IMR-90 (cell line): Measurements from ENCODE around the gene HRH1. TPM values are rescaled to one million over a fixed set of nuclear protein-coding genes. Genes with fewer than 3 reads are reported as not detected.

Experiments used
- ATAC-seq: fragments of 200-7000 bp; cut with Tn5 transposase; 2 replicates; pipeline ENCODE4 v1.9.1; 2020; ENCODE audit warnings: low read depth, mild to moderate bottlenecking, moderate library complexity
- BruUV-seq: library from RNA; stranded (reverse); fragments of 400-500 nt; replicated peaks from 2 replicates; lab custom pipeline; 2021; lab: Mats Ljungman, UMichigan
- CTCF ChIA-PET: fragments of 300-600 bp; formaldehyde crosslinking; extraction: SDS; loops from one replicate; lab custom pipeline; 2021; ENCODE audit warnings: antibody characterized with exemption; lab: Yijun Ruan, JAX
- POLR2A ChIA-PET: fragments of 300-600 bp; sonication (Branson Sonifier 250); formaldehyde crosslinking; loops from one replicate; lab custom pipeline; 2022; ENCODE audit warnings: antibody characterized with exemption; ENCODE audit not compliant: unreplicated experiment; lab: Charles Lee
- DNase-seq: peaks from one replicate; pipeline ENCODE4 v3.0.0; 2013
- H2AFZ ChIP-seq: replicated peaks from 2 replicates; pipeline ENCODE3; 2013; ENCODE audit warnings: low read length, mild to moderate bottlenecking; ENCODE audit not compliant: poor library complexity
- H2AK5ac ChIP-seq: 2 replicates; pipeline ENCODE4 v1.6.1; 2013; ENCODE audit warnings: low read depth, low read length, inconsistent platforms
- H2AK9ac ChIP-seq: replicated peaks from 2 replicates; pipeline ENCODE3; 2013; ENCODE audit warnings: mild to moderate bottlenecking, low read depth, low read length, moderate library complexity; ENCODE audit not compliant: poor library complexity
- H2BK120ac ChIP-seq: 2 replicates; pipeline ENCODE4 v1.6.1; 2013; ENCODE audit warnings: low read depth, low read length, inconsistent platforms
- H2BK15ac ChIP-seq: 3 replicates; pipeline ENCODE4 v1.6.1; 2013; ENCODE audit warnings: low read depth, low read length, inconsistent platforms
- H2BK20ac ChIP-seq: 2 replicates; pipeline ENCODE4 v1.6.1; 2013; ENCODE audit warnings: low read depth, mild to moderate bottlenecking, inconsistent platforms, low read length, moderate library complexity
- H2BK5ac ChIP-seq: 2 replicates; pipeline ENCODE4 v1.6.1; 2013; ENCODE audit warnings: mild to moderate bottlenecking, low read depth, low read length, inconsistent platforms; ENCODE audit not compliant: poor library complexity, severe bottlenecking
- H3K14ac ChIP-seq: replicated peaks from 2 replicates; pipeline ENCODE4 v1.6.1; 2013; ENCODE audit warnings: low read depth, low read length, inconsistent platforms
- H3K18ac ChIP-seq: 2 replicates; pipeline ENCODE4 v1.6.1; 2013; ENCODE audit warnings: low read depth, low read length, control low read depth
- H3K23ac ChIP-seq: 2 replicates; pipeline ENCODE4 v1.6.1; 2013; ENCODE audit warnings: low read depth, low read length, inconsistent platforms
- H3K27ac ChIP-seq: 2 replicates; pipeline ENCODE4 v1.5.1; 2013; ENCODE audit warnings: mild to moderate bottlenecking, control low read depth, low read length; ENCODE audit not compliant: insufficient read depth
- H3K27me3 ChIP-seq: 2 replicates; pipeline ENCODE4 v1.6.1; 2013; ENCODE audit warnings: low read length; ENCODE audit not compliant: control insufficient read depth, insufficient read depth
- H3K36me3 ChIP-seq: 2 replicates; pipeline ENCODE4 v1.6.1; 2013; ENCODE audit warnings: low read length, mixed read lengths; ENCODE audit not compliant: control insufficient read depth, insufficient read depth
- H3K4ac ChIP-seq: 2 replicates; pipeline ENCODE4 v1.6.1; 2013; ENCODE audit warnings: low read depth, low read length, inconsistent platforms
- H3K4me1 ChIP-seq: 2 replicates; pipeline ENCODE4 v1.6.1; 2013; ENCODE audit warnings: low read length, mixed read lengths; ENCODE audit not compliant: control insufficient read depth, insufficient read depth
- H3K4me2 ChIP-seq: 2 replicates; pipeline ENCODE4 v1.6.1; 2013; ENCODE audit warnings: low read depth, mild to moderate bottlenecking, control low read depth, low read length, moderate library complexity
- H3K4me3 ChIP-seq: 2 replicates; pipeline ENCODE4 v1.5.1; 2013; ENCODE audit warnings: low read depth, mild to moderate bottlenecking, control low read depth, low read length, moderate library complexity; ENCODE audit not compliant: insufficient read depth
- H3K56ac ChIP-seq: 2 replicates; pipeline ENCODE4 v1.6.1; 2013; ENCODE audit warnings: low read length, inconsistent platforms; ENCODE audit not compliant: insufficient read depth; ENCODE audit errors: extremely low read depth
- H3K79me1 ChIP-seq, 2 experiments: 2 replicates each; pipeline ENCODE4 v1.6.1; 2013; ENCODE audit warnings: low read length in 2 of 2, inconsistent platforms in 1 of 2, low read depth in 1 of 2
- H3K9ac ChIP-seq: 2 replicates; pipeline ENCODE4 v1.6.1; 2013; ENCODE audit warnings: low read depth, low read length, control low read depth
- H3K9me1 ChIP-seq: 2 replicates; pipeline ENCODE4 v1.6.1; 2013; ENCODE audit warnings: low read length, inconsistent platforms; ENCODE audit not compliant: insufficient read depth
- H3K9me3 ChIP-seq: 2 replicates; pipeline ENCODE4 v1.6.1; 2013; ENCODE audit warnings: low read length; ENCODE audit not compliant: control insufficient read depth, insufficient read depth
- H4K20me1 ChIP-seq: 2 replicates; pipeline ENCODE4 v1.6.1; 2013; ENCODE audit warnings: low read length, inconsistent platforms; ENCODE audit not compliant: insufficient read depth
- H4K5ac ChIP-seq: 2 replicates; pipeline ENCODE4 v1.6.1; 2013; ENCODE audit warnings: mild to moderate bottlenecking, low read depth, low read length, control low read depth
- H4K8ac ChIP-seq, 2 experiments: 2 replicates each; pipeline ENCODE4 v1.6.1; 2013; ENCODE audit warnings: low read depth in 2 of 2, low read length in 2 of 2, control low read depth in 1 of 2, inconsistent platforms in 1 of 2
- H4K91ac ChIP-seq: 2 replicates; pipeline ENCODE4 v1.6.1; 2013; ENCODE audit warnings: low read depth, low read length, inconsistent platforms; ENCODE audit not compliant: insufficient read depth
- CEBPB ChIP-seq: IDR thresholded peaks from 2 replicates; pipeline ENCODE4 v1.6.1; 2012; ENCODE audit warnings: low read depth, low read length, improper control_type of control experiment
- NFE2L2 ChIP-seq: fragments of 150-350 bp; IDR thresholded peaks from 2 replicates; pipeline ENCODE4 v1.6.1; 2016; ENCODE audit warnings: low read depth, mild to moderate bottlenecking, low read length
- WGBS, 2 experiments: methylation state at CpG; one replicate each; pipeline versions ENCODE4 v1.1.5 to v1.1.7; 2013; ENCODE audit warnings: missing lambda C conversion rate in 2 of 2; ENCODE audit not compliant: insufficient read length in 1 of 2; ENCODE audit errors: extremely low coverage in 2 of 2; 5-methylcytosine and 5-hydroxymethylcytosine counted together
- dilution Hi-C: fragments of 300-500 bp; cut with HindIII; formaldehyde crosslinking; loops from one replicate; pipeline ENCODE4 v1.14.3; 2018; ENCODE audit warnings: low sequenced_read_pairs; ENCODE audit not compliant: unreplicated experiment
- in situ Hi-C: fragments of 300-500 bp; cut with MboI; formaldehyde crosslinking; loops from 3 replicates; pipeline ENCODE4 v1.14.3; 2019; ENCODE audit warnings: low sequenced_read_pairs, inconsistent platforms, mixed read lengths
- intact Hi-C: fragments of 100-400 bp; cut with micrococcal nuclease; formaldehyde crosslinking; loops from 2 replicates; pipeline ENCODE4 v1.10.0; 2022
- polyA plus RNA-seq, 3 experiments: library from polyadenylated mRNA; depleted of rRNA; stranded (reverse); fragments of >200 nt; gene quantifications; 2 replicates each; pipeline ENCODE4 v1.2.3, GENCODE V29; 2012; ENCODE audit warnings: low replicate concordance in 1 of 3
- total RNA-seq: library from RNA; depleted of rRNA; stranded (reverse); fragments of >200 nt; gene quantifications from 2 replicates; pipeline ENCODE4 v1.2.3, GENCODE V29; 2012
- TF ChIP-seq, protein P1 (sequence below): fragments of 150-350 bp; IDR thresholded peaks from 2 replicates; pipeline ENCODE4 v1.6.1; 2017; ENCODE audit warnings: mild to moderate bottlenecking, antibody characterized with exemption, low read length, low read depth

HRH1 gene
- total and polyA plus RNA-seq, 2 of the 4 experiments (the other 2 are of a cell fraction) = 7.6 to 16.1 TPM

DNA sequence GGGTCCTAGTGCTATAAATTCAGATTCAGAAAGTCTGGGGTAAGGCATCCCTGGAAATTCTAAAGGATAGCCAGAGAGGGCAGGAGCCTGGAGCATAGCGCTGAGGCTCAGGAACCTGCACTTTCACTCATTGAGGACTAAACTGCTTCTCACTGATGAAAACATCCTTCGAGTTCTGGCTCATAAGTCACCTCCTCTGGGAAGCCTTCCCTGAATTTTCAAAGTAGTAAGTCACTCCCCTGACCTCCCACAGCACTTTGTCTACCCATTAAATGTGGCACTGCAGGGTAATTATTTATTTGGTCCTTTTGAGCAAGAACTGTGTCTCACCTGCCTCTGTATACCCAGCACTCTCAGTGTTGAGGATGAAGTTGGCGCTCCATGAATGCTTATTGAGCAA, 30.9 kb downstream of the HRH1 start:
- Histone ChIP-seq H3K9ac (no peak overlapping the region), H3K23ac (peak overlapping the region; percentile 27; the same call in 1 of the 2 replicates), H4K5ac (no peak overlapping the region), H4K8ac (peak overlapping the region in 1 of 2 experiments; percentile 32; a peak in 1 of 4 replicates), H2BK20ac (peak overlapping the region; percentile 52), H3K4me1 (peaks cover 26% of the 10 kb centered on the region), H3K56ac (peak overlapping the region; percentile 11; the same call in 1 of the 2 replicates), H3K4me3 (no peak overlapping the region), H3K36me3 (peaks cover 2% of the 10 kb centered on the region; the same call in 1 of the 2 replicates), H3K9me1 (peaks cover 18% of the 10 kb centered on the region), H3K9me3 (no peaks in the 10 kb centered on the region), H3K4me2 (no peak overlapping the region), H3K18ac (0 out of 2 replicates have a peak overlapping the region, but pooled peaks have one; percentile 3), H3K27ac (peak overlapping the region; percentile 12; the same call in 1 of the 2 replicates), H3K27me3 (no peaks in the 10 kb centered on the region), H3K14ac (peak overlapping the region; percentile 11; the same call in 1 of the 2 replicates), H2AK9ac (peak overlapping the region; percentile 2), H3K4ac (peak overlapping the region; percentile 55), H2BK5ac (no peak overlapping the region), H2AK5ac (peak overlapping the region; percentile 54; the same call in 1 of the 2 replicates), H4K91ac (peak overlapping the region; percentile 1; the same call in 1 of the 2 replicates), H3K79me1 (peaks cover 50 to 71% of the 10 kb centered on the region in 2 experiments), H2BK15ac (peak overlapping the region; percentile 74; the same call in 1 of the 3 replicates), H4K20me1 (peaks cover 9% of the 10 kb centered on the region; the same call in 1 of the 2 replicates), H2BK120ac (peak overlapping the region; percentile 53), H2AFZ (peak overlapping the region; percentile 58)
- ATAC-seq = no peak
- BruUV-seq = no TSS peak
- POLR2A ChIA-PET = no interaction called here
- TF ChIP-seq CEBPB (no peak), NFE2L2 (no peak)
- TF ChIP-seq, protein P1, sequence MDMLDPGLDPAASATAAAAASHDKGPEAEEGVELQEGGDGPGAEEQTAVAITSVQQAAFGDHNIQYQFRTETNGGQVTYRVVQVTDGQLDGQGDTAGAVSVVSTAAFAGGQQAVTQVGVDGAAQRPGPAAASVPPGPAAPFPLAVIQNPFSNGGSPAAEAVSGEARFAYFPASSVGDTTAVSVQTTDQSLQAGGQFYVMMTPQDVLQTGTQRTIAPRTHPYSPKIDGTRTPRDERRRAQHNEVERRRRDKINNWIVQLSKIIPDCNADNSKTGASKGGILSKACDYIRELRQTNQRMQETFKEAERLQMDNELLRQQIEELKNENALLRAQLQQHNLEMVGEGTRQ = no peak
- WGBS, 2 experiments = no CpG with 5 or more reads among the region's 3 CpGs
- dilution Hi-C loops (no loop called here), intact Hi-C loops (no loop called here), in situ Hi-C loops (no loop called here)
- CTCF ChIA-PET = interaction anchor here (0.6 kb wide), 1 partner anchor 112 kb away, joined by 4 read pairs; no protein-coding TSS in a partner anchor
- no peak for DNase-seq
